Stimulated activated CD8-positive, alpha-beta memory T cell treated with anti-CD3 and anti-CD28 coated beads, Interleukin-15, amount 100 ng/mL, for 4 hours (primary cell): ENCODE measurements around the gene CAMK1G.
A peak's percentile ranks its signal among the peaks of the same experiment; 100 is the strongest.

Experiments used
- DNase-seq, 2 donors: peaks; one replicate each; pipeline ENCODE4 v3.0.0-alpha.2; 2020; ENCODE audit warnings: low read depth in 2 of 2

CAMK1G gene

DNA sequence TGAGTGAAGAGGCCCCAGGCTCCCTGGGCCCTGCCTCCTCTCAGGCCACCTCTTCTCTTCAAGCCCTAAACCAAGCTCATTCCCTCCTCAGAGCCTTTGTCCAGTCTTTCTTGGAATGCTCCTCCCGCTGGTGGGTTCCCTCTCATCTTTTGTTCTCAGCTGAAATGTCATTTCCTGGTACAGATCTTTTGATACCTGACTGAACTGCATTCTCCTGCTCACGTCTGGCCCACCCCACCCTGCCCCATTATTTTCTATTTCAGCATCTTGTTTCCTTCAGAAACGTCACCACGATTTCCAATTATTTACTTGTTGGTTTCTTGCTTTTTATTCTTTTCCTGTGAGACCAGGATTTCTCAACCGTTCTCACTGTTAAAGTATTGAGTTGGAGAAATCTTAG lies 52.3 kb downstream of the CAMK1G start:
- no peak for DNase-seq

DNA sequence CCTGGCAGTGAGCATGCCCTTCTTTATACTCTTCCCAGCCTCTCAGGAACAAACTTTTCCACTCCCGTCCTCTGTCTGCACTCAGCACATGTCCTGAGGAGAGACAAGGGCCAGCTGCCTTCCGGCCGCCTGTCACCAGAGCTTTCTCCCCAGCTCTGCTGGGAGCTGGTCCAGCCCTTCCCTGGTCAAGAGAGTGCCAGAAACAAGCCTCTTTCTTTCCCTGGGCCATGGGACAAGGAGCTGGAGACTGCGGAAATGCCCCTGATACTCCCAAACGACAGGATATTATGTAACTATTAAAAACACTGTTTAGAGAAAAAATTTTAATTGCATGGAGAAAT lies 58.3 kb downstream of the CAMK1G start:
- no peak for DNase-seq

DNA sequence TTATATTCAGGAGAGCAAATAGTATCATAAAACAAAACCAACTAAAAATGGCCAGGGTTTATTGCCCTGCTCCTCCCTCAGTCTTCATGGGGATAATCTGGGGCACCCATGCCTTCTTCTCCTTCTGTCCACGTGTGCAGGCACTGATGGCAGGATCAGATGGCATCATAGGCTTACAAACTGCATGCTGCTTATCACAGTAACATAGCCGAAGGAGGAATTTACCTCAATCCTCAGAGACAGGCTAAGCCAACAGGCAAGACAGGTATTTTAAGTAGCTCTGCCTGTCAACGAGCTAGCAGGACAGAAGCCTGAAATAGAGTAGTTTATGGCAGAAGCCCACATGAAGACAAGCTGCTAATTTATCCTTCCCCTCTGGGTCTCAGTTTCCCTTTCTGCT lies 59.3 kb downstream of the CAMK1G start:
- no peak for DNase-seq

DNA sequence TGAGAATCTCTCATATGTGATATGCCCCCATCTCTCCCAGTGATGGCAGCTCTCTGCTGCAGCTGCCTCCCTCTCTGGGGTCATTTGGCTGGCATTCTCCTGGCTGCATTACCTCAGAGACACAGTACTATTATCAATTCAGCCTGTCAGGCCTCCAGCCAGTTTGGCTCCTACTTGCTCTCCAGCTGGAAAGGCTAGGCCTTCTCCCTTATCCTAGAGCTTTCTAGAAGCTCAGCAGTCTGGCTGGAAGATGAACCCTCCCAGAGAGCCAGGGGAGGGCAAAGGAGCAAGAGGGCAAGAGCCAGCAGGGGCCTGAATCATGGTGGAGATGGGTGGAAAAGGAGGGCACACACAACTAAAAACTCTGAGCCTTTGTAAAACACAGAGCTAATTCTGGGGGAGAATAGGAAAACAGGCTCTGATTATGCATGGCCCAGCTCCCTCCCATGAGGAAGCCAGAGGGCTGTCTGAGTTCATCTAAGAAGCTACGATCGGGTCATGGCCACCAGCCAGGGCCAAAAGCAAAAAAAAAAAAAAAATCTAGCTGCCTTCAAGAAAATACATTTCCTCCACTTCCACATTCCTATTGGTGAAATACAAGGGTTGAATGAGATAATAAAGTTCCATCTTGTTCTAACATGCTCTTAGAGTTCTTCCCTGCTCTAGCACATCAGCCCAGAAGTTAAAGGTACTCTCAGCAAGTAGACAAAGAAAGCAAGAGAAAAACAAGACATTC lies 59.9 kb downstream of the CAMK1G start:
- DNase-seq = no peak

DNA sequence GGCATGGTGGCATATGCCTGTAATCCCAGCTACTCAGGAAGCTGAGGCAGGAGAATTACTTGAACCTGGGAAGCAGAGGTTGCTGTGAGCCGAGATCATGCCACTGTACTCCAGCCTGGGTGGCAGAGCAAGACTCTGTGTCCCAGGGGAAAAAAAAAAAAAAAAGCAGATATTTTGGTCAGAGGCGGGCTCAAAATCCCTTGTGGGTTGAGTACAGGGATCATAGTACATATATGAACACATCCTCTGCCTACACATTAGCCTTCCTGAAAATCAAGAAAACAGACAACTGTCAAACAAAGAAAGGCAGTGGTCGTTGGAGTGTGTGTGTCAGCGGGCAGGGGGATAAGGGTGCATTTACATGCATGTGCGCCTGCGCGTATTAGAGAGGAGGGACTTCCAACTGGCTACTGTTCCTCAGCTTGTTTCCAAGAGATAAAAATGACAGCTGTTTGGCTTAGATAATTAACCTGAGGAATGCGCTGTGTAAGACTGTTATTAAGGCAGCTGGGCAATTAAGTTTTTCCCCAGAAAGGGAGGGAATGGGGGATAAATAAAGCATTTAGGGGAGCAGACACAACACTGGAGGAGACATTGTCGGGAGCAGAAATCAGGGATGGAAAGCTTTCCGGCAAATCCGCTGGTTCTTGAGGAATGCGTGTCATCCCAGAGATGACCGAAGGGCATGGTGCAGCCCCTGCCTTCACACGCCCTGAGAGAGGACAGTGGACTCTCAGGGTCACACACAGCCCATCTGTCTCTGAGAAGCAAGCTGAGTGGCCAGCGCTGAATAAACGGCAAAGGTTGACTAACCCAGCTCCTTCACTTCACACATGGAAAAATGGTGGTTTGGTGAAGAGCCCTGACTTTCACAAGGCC lies 62.3 kb downstream of the CAMK1G start:
- DNase-seq = no peak

DNA sequence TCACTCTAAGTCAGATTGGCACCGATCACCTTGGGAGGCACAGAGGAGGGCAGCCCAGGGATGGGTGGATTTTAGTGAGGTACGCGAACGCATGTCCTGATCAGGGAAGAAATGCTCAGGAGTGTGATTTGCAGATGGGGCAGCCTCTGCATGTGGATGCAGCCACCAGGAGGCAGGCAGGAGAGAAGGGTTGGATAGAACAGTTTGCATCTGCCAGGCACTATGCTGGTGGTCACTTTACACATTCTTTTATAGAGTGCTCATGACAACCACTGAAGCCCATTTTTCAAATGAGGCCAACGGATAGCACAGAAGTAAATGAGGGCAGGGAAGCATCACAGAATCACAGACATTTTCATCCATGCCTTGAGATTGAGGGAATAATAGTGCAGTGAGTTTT lies 63.0 kb downstream of the CAMK1G start:
- no peak for DNase-seq

DNA sequence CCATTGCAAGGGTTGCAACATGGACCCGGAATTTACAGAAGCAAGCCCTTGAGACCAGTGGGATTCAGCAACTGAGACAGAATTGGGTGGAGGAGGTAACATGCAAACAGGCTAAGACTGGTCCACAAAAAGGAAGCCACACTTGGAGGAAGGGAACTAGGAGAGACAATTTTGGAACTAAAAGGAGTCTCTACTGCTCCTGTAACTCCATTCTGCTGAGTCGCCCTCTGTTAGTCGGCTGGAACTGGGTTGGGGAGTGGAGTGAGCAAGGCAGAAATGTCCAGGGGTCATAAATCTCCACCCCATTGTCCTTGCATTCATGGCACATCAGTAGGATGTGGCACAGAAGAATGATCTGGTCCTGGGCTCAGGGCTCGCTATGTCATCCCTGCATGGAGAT lies 63.6 kb downstream of the CAMK1G start:
- no peak for DNase-seq

DNA sequence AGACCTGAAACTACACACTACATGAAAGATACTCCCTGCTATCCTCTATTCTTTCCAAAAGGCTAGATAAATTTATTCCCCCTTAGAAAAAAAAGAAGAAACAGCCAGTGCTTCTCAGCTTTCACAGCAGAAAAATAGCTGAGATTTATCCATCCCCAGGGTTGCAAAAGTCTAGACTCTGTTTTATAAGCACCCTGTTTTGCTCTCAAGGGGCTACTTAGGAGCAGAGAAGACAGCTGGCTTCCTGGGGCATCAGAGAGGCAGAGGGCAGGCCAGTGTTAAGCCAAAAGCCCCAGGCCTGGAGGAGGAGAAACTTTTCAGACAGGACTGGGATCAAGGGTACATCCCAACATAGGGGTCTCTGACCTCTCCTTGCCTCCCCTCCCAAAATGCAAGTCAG lies 64.8 kb downstream of the CAMK1G start:
- no peak for DNase-seq

DNA sequence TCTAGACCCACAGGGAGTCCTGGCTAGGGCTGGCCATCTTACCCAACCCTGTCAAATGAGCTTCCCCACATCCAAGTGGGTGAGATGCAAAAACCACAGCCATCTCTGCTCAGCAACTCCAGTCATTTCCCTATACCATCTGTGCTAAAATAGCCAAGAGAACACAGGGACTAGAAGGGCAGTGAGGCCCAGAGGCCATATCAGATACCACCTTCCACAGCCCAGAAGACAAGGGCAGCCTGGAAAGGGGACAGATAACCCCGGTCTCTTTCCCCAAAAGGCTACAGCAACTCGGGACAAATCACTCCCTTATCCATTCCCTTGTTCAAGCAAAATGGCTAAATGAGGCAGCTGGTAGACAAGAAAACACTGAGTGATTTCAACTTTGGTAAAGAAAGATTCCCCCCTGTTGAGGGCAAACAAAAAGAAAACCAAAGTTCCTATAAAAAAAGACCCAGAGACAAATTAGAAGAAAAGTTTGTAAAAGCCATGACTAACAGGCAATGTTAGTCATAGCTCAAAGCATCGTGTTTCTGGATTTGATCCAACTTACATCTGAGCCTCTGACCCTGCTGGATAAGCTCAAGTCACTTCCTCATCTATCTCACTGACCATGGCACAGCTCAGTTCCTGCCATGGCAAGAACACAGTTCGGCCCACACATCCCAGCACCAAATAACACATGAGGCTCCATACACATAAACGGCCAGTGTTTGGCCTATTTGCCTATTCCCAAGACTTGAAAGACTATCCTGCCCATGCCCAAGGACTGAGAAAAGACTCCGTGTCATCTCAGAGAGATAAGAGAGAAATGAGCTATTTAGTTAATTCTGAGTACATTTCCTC lies 65.6 kb downstream of the CAMK1G start:
- DNase-seq = no peak

DNA sequence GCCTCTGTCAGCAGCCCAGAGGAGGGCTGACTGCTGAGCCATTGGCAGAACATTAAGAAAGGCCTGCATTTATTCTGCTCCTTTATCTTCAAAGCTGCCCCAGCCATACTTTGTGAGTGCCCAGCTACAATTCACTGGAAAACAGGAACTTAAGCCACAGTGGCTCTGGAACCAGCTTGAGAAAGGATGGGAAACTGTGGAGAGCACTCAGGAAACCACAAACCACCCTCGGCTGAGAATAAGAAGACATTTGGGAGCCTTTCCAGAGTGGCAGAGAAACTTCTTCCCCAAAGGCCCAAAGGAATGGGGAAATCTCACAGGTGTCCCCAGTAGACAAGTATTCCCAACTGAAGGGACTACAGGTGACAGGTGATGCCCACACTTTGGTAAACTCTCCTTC lies 66.9 kb downstream of the CAMK1G start:
- DNase-seq = no peak

DNA sequence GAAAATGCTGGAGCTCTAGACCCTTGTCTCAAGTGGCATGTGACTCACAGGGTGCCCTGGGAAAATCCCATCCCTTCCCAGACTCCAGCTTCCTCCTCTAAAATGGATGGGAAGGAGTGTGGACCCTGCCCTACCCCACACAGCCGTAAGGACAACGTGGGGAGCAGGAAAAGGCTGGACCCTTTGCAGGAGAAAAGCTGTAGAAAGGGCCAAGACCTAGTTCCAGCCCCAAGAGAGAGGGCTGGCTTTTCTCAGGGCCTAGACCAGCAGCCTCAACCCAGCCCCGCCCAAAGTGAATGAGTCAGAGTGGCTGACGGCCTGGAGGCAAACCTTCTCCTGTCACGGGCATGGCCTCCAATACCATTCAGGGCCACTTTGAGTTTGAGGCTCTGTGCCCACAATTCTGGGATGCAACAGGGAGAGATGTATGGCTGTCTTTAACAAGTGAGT lies 67.6 kb downstream of the CAMK1G start:
- DNase-seq = no peak

DNA sequence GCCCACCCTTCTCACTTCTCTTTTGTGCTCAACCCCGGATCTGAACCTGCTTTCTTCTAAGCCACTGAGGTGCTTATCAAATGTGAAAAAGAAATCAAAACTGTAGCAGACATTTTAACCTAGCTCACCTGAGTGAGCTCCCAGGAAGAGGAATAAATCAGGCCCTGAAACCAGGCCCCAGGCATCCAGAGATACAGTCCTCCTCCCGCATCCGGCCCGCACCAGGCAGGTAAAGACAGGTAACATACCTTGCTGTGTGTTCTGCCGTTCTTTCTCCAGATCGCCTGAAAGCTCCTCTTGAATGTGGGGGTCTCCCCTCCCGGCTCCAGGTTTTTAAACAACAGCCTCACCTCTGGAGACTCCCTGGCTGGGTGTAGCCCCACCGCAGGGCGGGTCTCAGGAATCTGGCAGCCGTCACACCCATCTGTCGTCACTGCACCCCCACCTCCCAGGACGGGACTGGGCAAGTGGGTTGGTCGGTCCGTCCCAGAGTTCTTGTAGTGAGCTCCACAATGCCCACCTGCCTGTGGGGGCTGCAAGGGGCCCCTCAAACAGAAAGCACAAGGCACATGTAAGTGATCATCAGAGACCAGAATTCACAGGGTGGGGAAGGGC lies 68.7 kb downstream of the CAMK1G start, which contains the start of gene LAMB3:
TSS of gene LAMB3 (minus strand) at position 305 of the 615 bp plus-strand sequence. CDS start 1,481 bp downstream, outside the sequence.
- DNase-seq = no peak

DNA sequence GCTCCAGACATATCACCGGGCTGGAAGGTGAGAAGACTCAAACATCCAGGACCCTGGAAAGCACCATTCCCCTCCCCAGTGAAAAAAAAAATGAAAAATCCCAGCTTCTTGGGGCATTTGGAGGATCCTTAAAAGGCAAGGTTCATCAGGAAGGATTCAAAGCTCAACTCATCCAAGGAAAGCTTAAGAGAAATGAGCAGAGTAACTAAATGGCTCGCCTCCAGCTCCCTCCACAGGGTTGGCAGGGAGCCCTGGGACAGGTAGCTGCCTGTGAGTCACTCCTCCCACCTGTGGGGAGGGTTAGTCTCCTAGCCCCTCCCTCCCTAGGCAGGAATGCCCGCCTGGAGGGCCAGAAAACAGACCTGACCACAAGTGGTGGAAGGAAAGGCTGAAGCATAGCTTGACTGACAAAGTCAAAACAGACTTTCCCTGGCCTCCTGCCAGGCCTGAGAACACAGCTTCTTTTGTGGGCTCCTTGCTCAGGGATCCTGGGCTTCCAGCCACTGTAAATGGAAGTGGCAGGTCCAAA lies 69.4 kb downstream of the CAMK1G start:
- DNase-seq = peak in 1 of 2 donors; percentile 26

DNA sequence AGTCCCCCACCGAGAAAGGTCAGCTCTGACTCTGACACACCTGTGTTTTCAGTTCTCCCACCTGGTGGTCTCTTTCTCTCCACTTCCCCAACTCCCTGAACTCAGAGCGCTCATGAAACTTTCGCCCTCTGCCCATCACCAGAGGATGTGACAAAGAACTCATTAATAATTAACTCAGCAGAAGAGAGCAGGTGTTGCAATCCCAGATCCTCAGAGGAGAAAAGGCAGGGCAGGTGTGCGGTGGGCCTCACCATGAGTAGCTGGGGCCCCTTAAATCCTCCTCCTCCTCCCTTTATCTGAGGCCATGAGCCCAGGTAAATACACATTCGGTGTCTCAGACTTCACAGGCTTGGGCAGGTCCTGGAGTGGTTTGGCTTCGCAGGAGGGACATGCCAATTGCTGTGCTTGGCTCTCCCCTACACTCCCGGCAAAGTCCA lies 70.4 kb downstream of the CAMK1G start:
- DNase-seq = no peak

DNA sequence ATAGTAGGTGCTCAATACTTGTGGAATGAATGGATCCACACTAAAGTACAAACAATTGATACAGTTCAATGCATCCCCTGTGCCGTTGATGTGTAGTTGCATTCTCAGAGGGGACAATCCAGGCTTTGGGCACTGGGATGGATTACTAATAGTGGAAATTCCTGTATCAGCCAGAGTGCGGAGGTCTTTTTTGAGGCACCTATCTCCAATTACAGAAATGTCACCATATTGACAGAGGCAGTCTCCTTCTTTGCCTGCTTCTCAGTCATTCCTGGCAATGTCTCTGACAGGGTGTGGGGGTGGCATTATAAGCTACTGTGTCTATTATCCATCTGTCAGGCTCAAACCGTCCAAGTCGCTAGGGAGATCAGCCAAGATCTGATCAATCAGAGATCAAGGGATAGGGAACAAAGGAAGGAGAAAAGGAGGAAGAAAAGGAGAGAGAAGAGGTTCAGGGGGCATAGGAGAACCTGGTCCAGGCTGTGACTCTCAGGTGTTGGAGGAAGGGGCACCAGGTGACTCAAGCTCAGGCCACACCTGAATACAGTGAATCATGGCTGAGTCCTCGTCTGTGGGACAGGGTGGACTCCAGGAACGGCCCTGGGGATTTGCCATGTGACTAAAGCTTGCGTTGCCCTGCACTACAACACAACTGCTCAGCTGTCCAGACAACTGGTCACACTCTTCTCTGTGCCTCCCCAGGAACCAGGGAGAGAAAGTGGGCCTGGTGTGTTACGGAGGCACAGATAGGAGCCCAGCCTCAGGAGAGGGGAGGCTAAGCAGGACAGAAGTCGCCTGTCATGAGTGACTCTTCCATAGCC lies 72.1 kb downstream of the CAMK1G start:
- no peak for DNase-seq

DNA sequence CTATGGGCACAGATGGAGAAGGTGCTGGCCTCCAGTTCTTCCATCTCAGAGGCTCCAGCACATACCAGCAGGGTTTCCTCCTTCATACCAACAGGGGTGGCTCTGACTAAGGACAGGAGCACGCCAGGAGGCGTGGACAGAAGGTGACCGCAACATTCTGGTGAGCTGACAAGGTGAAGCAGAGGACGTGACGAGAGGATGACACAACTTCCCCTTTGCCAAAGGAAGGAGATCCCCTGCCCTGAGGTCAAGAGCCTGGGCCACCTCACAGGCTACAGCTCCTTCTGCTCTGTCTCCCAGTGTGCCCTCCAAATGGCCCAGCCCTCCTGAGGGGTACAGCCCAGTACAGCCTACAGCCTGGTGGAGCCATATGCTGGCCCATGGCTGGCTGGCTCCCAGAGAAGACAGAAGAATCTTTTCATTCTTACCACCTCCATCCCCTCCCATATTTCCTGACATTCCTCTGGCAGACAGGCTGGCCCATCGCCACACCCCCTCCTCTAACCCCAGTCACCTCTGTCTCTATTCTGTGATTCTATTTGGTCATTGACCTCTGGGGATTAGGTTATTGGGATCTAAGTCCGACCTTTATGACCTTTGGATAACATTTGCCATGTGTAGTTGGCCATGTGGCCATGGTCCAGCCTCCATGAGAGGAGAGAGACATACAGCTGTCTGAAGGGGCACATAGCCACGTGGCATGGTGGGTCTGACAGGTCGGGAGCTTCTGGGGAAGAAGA lies 73.8 kb downstream of the CAMK1G start:
- no peak for DNase-seq

DNA sequence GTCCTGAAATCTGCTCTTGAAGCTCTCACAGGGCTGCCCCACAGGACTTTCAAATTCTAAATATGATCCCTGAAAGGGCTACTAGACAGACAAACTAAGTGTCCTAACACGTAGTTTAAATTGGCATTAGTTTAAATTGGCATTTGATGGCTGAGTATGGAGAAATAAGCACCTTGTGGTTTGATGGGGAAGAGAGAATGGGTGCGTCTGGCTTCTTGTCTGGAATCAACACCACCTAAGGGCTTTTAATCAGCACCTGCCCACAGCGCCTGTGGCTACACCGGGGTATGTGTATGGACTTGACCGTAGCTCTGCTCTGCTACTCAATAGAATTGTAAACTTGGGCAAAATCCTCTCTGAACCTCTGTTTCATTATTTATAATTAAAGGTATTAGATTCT lies 74.4 kb downstream of the CAMK1G start:
- no peak for DNase-seq

DNA sequence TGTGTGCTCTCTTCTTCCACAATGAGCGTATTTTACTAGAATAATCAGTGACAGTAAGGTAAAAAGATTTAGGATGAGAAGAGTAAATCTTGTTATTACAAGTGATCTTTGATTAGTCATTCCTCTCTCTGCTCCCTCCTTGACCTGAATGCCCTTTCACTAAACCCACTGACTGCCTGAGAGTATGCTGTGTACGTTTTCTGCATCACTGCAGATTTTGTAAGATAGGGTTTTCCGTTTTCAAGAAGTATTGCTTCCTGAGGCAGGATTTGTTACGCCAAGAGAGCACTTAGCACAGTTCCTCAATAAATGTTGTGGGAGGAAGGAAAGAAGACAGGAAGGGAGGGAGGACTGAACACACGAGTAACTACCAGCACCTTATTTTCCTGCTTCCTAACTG lies 76.4 kb downstream of the CAMK1G start:
- DNase-seq = no peak

DNA sequence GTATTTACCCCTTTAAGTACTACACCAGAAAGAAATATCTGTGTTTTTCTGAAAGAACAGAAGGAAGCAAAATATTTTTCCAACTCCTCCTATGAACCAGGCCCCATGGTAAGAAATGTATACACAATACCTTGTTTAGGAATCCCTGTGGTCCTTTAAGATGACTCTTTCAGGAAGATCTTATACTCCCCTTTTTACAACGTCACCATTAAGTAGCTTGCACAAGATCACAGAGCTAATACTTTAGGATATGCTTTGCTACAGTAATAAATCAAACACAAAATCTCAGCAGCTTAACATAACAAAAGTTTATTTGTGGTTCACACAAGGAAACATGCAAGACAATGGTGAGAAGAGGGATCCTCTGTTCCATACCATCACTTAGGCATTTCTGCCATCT lies 77.6 kb downstream of the CAMK1G start:
- DNase-seq = no peak

DNA sequence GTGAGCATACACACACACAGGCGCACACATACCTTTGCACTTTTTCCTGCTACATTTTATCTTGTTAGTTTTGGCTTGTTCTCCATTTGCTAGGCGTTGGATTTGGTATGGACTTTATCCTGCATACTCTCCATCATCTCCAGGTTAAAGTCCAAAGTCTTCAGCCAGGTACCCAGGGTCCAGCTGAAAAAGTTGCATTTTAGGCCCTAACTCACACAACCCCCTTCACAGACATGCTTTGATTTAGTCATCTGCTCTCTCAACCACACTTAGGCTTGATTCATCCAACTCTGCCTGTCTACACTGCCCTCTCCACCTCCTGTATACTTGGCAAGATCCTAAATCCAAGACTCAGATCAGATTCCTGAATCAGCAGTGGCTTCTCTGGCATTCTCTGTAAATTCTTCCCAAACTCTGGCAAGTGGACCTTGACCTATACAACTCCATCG lies 79.4 kb downstream of the CAMK1G start:
- no peak for DNase-seq
